IMR-90 (cell line): Measurements from ENCODE around the gene TMEM271. TPM values are rescaled to one million over a fixed set of nuclear protein-coding genes. Genes with fewer than 3 reads are reported as not detected.
"Not testable (repeated sequence)": the region's sequence is repeated elsewhere in the genome, so short reads cannot be mapped to it uniquely, and the experiment has no call there.

Experiments used
- ATAC-seq: fragments of 200-7000 bp; cut with Tn5 transposase; 2 replicates; pipeline ENCODE4 v1.9.1; 2020; ENCODE audit warnings: low read depth, mild to moderate bottlenecking, moderate library complexity
- BruUV-seq: library from RNA; stranded (reverse); fragments of 400-500 nt; replicated peaks from 2 replicates; lab custom pipeline; 2021; lab: Mats Ljungman, UMichigan
- CTCF ChIA-PET: fragments of 300-600 bp; formaldehyde crosslinking; extraction: SDS; loops from one replicate; lab custom pipeline; 2021; ENCODE audit warnings: antibody characterized with exemption; lab: Yijun Ruan, JAX
- POLR2A ChIA-PET: fragments of 300-600 bp; sonication (Branson Sonifier 250); formaldehyde crosslinking; loops from one replicate; lab custom pipeline; 2022; ENCODE audit warnings: antibody characterized with exemption; ENCODE audit not compliant: unreplicated experiment; lab: Charles Lee
- DNase-seq: peaks from one replicate; pipeline ENCODE4 v3.0.0; 2013
- H2AFZ ChIP-seq: replicated peaks from 2 replicates; pipeline ENCODE3; 2013; ENCODE audit warnings: low read length, mild to moderate bottlenecking; ENCODE audit not compliant: poor library complexity
- H2AK5ac ChIP-seq: 2 replicates; pipeline ENCODE4 v1.6.1; 2013; ENCODE audit warnings: low read depth, low read length, inconsistent platforms
- H2AK9ac ChIP-seq: replicated peaks from 2 replicates; pipeline ENCODE3; 2013; ENCODE audit warnings: mild to moderate bottlenecking, low read depth, low read length, moderate library complexity; ENCODE audit not compliant: poor library complexity
- H2BK120ac ChIP-seq: 2 replicates; pipeline ENCODE4 v1.6.1; 2013; ENCODE audit warnings: low read depth, low read length, inconsistent platforms
- H2BK15ac ChIP-seq: 3 replicates; pipeline ENCODE4 v1.6.1; 2013; ENCODE audit warnings: low read depth, low read length, inconsistent platforms
- H2BK20ac ChIP-seq: 2 replicates; pipeline ENCODE4 v1.6.1; 2013; ENCODE audit warnings: low read depth, mild to moderate bottlenecking, inconsistent platforms, low read length, moderate library complexity
- H2BK5ac ChIP-seq: 2 replicates; pipeline ENCODE4 v1.6.1; 2013; ENCODE audit warnings: mild to moderate bottlenecking, low read depth, low read length, inconsistent platforms; ENCODE audit not compliant: poor library complexity, severe bottlenecking
- H3K14ac ChIP-seq: replicated peaks from 2 replicates; pipeline ENCODE4 v1.6.1; 2013; ENCODE audit warnings: low read depth, low read length, inconsistent platforms
- H3K18ac ChIP-seq: 2 replicates; pipeline ENCODE4 v1.6.1; 2013; ENCODE audit warnings: low read depth, low read length, control low read depth
- H3K23ac ChIP-seq: 2 replicates; pipeline ENCODE4 v1.6.1; 2013; ENCODE audit warnings: low read depth, low read length, inconsistent platforms
- H3K27ac ChIP-seq: 2 replicates; pipeline ENCODE4 v1.5.1; 2013; ENCODE audit warnings: mild to moderate bottlenecking, control low read depth, low read length; ENCODE audit not compliant: insufficient read depth
- H3K27me3 ChIP-seq: 2 replicates; pipeline ENCODE4 v1.6.1; 2013; ENCODE audit warnings: low read length; ENCODE audit not compliant: control insufficient read depth, insufficient read depth
- H3K36me3 ChIP-seq: 2 replicates; pipeline ENCODE4 v1.6.1; 2013; ENCODE audit warnings: low read length, mixed read lengths; ENCODE audit not compliant: control insufficient read depth, insufficient read depth
- H3K4ac ChIP-seq: 2 replicates; pipeline ENCODE4 v1.6.1; 2013; ENCODE audit warnings: low read depth, low read length, inconsistent platforms
- H3K4me1 ChIP-seq: 2 replicates; pipeline ENCODE4 v1.6.1; 2013; ENCODE audit warnings: low read length, mixed read lengths; ENCODE audit not compliant: control insufficient read depth, insufficient read depth
- H3K4me2 ChIP-seq: 2 replicates; pipeline ENCODE4 v1.6.1; 2013; ENCODE audit warnings: low read depth, mild to moderate bottlenecking, control low read depth, low read length, moderate library complexity
- H3K4me3 ChIP-seq: 2 replicates; pipeline ENCODE4 v1.5.1; 2013; ENCODE audit warnings: low read depth, mild to moderate bottlenecking, control low read depth, low read length, moderate library complexity; ENCODE audit not compliant: insufficient read depth
- H3K56ac ChIP-seq: 2 replicates; pipeline ENCODE4 v1.6.1; 2013; ENCODE audit warnings: low read length, inconsistent platforms; ENCODE audit not compliant: insufficient read depth; ENCODE audit errors: extremely low read depth
- H3K79me1 ChIP-seq, 2 experiments: 2 replicates each; pipeline ENCODE4 v1.6.1; 2013; ENCODE audit warnings: low read length in 2 of 2, inconsistent platforms in 1 of 2, low read depth in 1 of 2
- H3K9ac ChIP-seq: 2 replicates; pipeline ENCODE4 v1.6.1; 2013; ENCODE audit warnings: low read depth, low read length, control low read depth
- H3K9me1 ChIP-seq: 2 replicates; pipeline ENCODE4 v1.6.1; 2013; ENCODE audit warnings: low read length, inconsistent platforms; ENCODE audit not compliant: insufficient read depth
- H3K9me3 ChIP-seq: 2 replicates; pipeline ENCODE4 v1.6.1; 2013; ENCODE audit warnings: low read length; ENCODE audit not compliant: control insufficient read depth, insufficient read depth
- H4K20me1 ChIP-seq: 2 replicates; pipeline ENCODE4 v1.6.1; 2013; ENCODE audit warnings: low read length, inconsistent platforms; ENCODE audit not compliant: insufficient read depth
- H4K5ac ChIP-seq: 2 replicates; pipeline ENCODE4 v1.6.1; 2013; ENCODE audit warnings: mild to moderate bottlenecking, low read depth, low read length, control low read depth
- H4K8ac ChIP-seq, 2 experiments: 2 replicates each; pipeline ENCODE4 v1.6.1; 2013; ENCODE audit warnings: low read depth in 2 of 2, low read length in 2 of 2, control low read depth in 1 of 2, inconsistent platforms in 1 of 2
- H4K91ac ChIP-seq: 2 replicates; pipeline ENCODE4 v1.6.1; 2013; ENCODE audit warnings: low read depth, low read length, inconsistent platforms; ENCODE audit not compliant: insufficient read depth
- WGBS, 2 experiments: methylation state at CpG; one replicate each; pipeline versions ENCODE4 v1.1.5 to v1.1.7; 2013; ENCODE audit warnings: missing lambda C conversion rate in 2 of 2; ENCODE audit not compliant: insufficient read length in 1 of 2; ENCODE audit errors: extremely low coverage in 2 of 2; 5-methylcytosine and 5-hydroxymethylcytosine counted together
- dilution Hi-C: fragments of 300-500 bp; cut with HindIII; formaldehyde crosslinking; loops from one replicate; pipeline ENCODE4 v1.14.3; 2018; ENCODE audit warnings: low sequenced_read_pairs; ENCODE audit not compliant: unreplicated experiment
- in situ Hi-C: fragments of 300-500 bp; cut with MboI; formaldehyde crosslinking; loops from 3 replicates; pipeline ENCODE4 v1.14.3; 2019; ENCODE audit warnings: low sequenced_read_pairs, inconsistent platforms, mixed read lengths
- intact Hi-C: fragments of 100-400 bp; cut with micrococcal nuclease; formaldehyde crosslinking; loops from 2 replicates; pipeline ENCODE4 v1.10.0; 2022
- polyA plus RNA-seq, 3 experiments: library from polyadenylated mRNA; depleted of rRNA; stranded (reverse); fragments of >200 nt; gene quantifications; 2 replicates each; pipeline ENCODE4 v1.2.3, GENCODE V29; 2012; ENCODE audit warnings: low replicate concordance in 1 of 3
- total RNA-seq: library from RNA; depleted of rRNA; stranded (reverse); fragments of >200 nt; gene quantifications from 2 replicates; pipeline ENCODE4 v1.2.3, GENCODE V29; 2012

The TMEM271 gene
- total and polyA plus RNA-seq, 2 of the 4 experiments (the other 2 are of a cell fraction) = not detected

DNA sequence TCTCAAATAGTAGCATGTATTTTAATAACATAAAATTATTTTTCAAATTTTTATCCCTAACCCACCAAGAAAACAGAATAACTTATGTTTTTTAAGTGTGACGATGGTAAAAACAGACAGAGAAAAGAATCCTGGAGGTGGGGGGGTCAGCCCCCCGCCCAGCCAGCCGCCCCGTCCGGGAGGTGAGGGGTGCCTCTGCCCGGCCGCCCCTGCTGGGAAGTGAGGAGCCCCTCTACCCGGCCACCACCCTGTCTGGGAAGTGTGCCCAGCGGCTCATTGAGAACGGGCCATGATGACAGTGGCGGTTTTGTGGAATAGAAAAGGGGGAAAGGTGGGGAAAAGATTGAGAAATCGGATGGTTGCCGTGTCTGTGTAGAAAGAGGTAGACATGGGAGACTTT, 16.1 kb upstream of the TMEM271 start:
- H2BK15ac ChIP-seq, H3K79me1 ChIP-seq, H2BK5ac ChIP-seq, H4K5ac ChIP-seq, POLR2A ChIA-PET, H2BK20ac ChIP-seq, CTCF ChIA-PET, H3K23ac ChIP-seq, H3K9ac ChIP-seq, H2AK9ac ChIP-seq, H3K27me3 ChIP-seq, H4K8ac ChIP-seq, H2AFZ ChIP-seq, H2BK120ac ChIP-seq, H3K14ac ChIP-seq, H3K4me2 ChIP-seq, dilution Hi-C loops, H3K9me3 ChIP-seq, H3K18ac ChIP-seq, in situ Hi-C loops, BruUV-seq, H3K9me1 ChIP-seq, H4K20me1 ChIP-seq, H3K56ac ChIP-seq, ATAC-seq, intact Hi-C loops, H4K91ac ChIP-seq, H3K4me3 ChIP-seq, H2AK5ac ChIP-seq, H3K36me3 ChIP-seq, H3K27ac ChIP-seq, H3K4me1 ChIP-seq, H3K4ac ChIP-seq, DNase-seq: not testable (repeated sequence)
- WGBS, 2 experiments = no CpG with 5 or more reads among the region's 13 CpGs
